Measurements from ENCODE around the gene KRT82. TPM values are rescaled to one million over a fixed set of nuclear protein-coding genes. Genes with fewer than 3 reads are reported as not detected.

KRT82 gene
- total RNA-seq, 1 donor from 2014 or later, result not detected

- ATAC-seq (peak; percentile 82 to 87), DNase-seq (peak; percentile 80)
- Histone ChIP-seq H3K36me3 (no peaks in the 10 kb centered on the region), H3K4me1 (no peaks in the 10 kb centered on the region), H3K4me3 (no peak overlapping the region), H3K9me3 (no peaks in the 10 kb centered on the region), H3K27ac (peak overlapping the region; percentile 72), H3K27me3 (ENCODE audit: low read depth) (peaks cover 4% of the 10 kb centered on the region)
- peak; percentile 83 for TF ChIP-seq CTCF (IDR thresholded peaks at IDR 0.05)
- intact Hi-C loops (cut with DNase I), result no loop called here
Observed at GRCh38 chr12:52372216-52373154, 33.6 kb downstream of the KRT82 start.

GRCh38 chr12:52371716-52372115 is 34.4 kb downstream of the KRT82 start:
- Histone ChIP-seq H3K36me3 (no peaks in the 10 kb centered on the region), H3K27me3 (ENCODE audit: low read depth) (peaks cover 4% of the 10 kb centered on the region), H3K27ac (peak overlapping the region; percentile 72), H3K4me3 (no peak overlapping the region), H3K9me3 (no peaks in the 10 kb centered on the region), H3K4me1 (no peaks in the 10 kb centered on the region)
- DNase-seq, result no peak
- no peak for ATAC-seq
- no peak for TF ChIP-seq CTCF (IDR thresholded peaks at IDR 0.05)
- intact Hi-C loops (cut with DNase I), result no loop called here

- Histone ChIP-seq H3K27ac (peak overlapping the region; percentile 72), H3K36me3 (no peaks in the 10 kb centered on the region), H3K9me3 (no peaks in the 10 kb centered on the region), H3K27me3 (ENCODE audit: low read depth) (peaks cover 4% of the 10 kb centered on the region), H3K4me1 (no peaks in the 10 kb centered on the region), H3K4me3 (no peak overlapping the region)
- DNase-seq, result no peak
- intact Hi-C loops (cut with DNase I), result no loop called here
- peak; percentile 31 to 55 for ATAC-seq
- no peak for TF ChIP-seq CTCF (IDR thresholded peaks at IDR 0.05)
Observed at GRCh38 chr12:52370926-52371608, 35.1 kb downstream of the KRT82 start.

GRCh38 chr12:52369809-52370208 is 36.3 kb downstream of the KRT82 start:
- DNase-seq (no peak), ATAC-seq (no peak)
- no peak for TF ChIP-seq CTCF (IDR thresholded peaks at IDR 0.05)
- Histone ChIP-seq H3K4me3 (no peak overlapping the region), H3K27ac (no peak overlapping the region), H3K36me3 (no peaks in the 10 kb centered on the region), H3K9me3 (no peaks in the 10 kb centered on the region), H3K4me1 (no peaks in the 10 kb centered on the region), H3K27me3 (ENCODE audit: low read depth) (peaks cover 4% of the 10 kb centered on the region)
- intact Hi-C loops (cut with DNase I), result no loop called here

- DNase-seq (no peak), ATAC-seq (no peak)
- no peak for TF ChIP-seq CTCF (IDR thresholded peaks at IDR 0.05)
- H3K27ac ChIP-seq, result no peak overlapping the region
- H3K4me1 ChIP-seq, result no peaks in the 10 kb centered on the region
- H3K36me3 ChIP-seq, result no peaks in the 10 kb centered on the region
- H3K9me3 ChIP-seq, result no peaks in the 10 kb centered on the region
- peaks cover 5% of the 10 kb centered on the region for H3K27me3 ChIP-seq (ENCODE audit: low read depth)
- no peak overlapping the region for H3K4me3 ChIP-seq
- intact Hi-C loops (cut with DNase I), result no loop called here
Observed at GRCh38 chr12:52369211-52369610, 36.9 kb downstream of the KRT82 start.
